ENCODE measurements around the gene GOLT1A. TPM values are rescaled to one million over a fixed set of nuclear protein-coding genes. Genes with fewer than 3 reads are reported as not detected.

The GOLT1A gene
- total and polyA plus RNA-seq, 7 donors: 0.30 to 7.1 (median 0.37) TPM; not detected in 4

- Histone ChIP-seq H3K36me3 (ENCODE audit: insufficient read depth in 1 of 2, low read depth in 1 of 2) (no peaks in the 10 kb centered on the region), H3K4me3 (no peak overlapping the region), H3K9me3 (no peaks in the 10 kb centered on the region), H3K4me1 (no peaks in the 10 kb centered on the region), H3K27me3 (ENCODE audit: insufficient read depth in 3 of 3, low read length in 2 of 3) (no peaks in the 10 kb centered on the region), H3K27ac (no peak overlapping the region)
- TF ChIP-seq CTCF (IDR thresholded peaks at IDR 0.05): no peak
- 94 to 97% (median 96%) methylated on average over 12 of the region's 12 CpGs for WGBS, 3 donors
- no peak for DNase-seq
- intact Hi-C loops (cut with DNase I): no loop called here
- ATAC-seq: no peak
Observed at GRCh38 chr1:204261266-204261665, 47.5 kb upstream of the GOLT1A start.

- no peak for TF ChIP-seq CTCF (IDR thresholded peaks at IDR 0.05)
- ATAC-seq (no peak), DNase-seq (no peak)
- WGBS, 3 donors: 90 to 94% (median 92%) methylated on average over 13 to 14 of the region's 14 CpGs
- Histone ChIP-seq H3K36me3 (ENCODE audit: insufficient read depth in 1 of 2, low read depth in 1 of 2) (no peaks in the 10 kb centered on the region), H3K27me3 (ENCODE audit: insufficient read depth in 3 of 3, low read length in 2 of 3) (no peaks in the 10 kb centered on the region), H3K27ac (no peak overlapping the region), H3K9me3 (no peaks in the 10 kb centered on the region), H3K4me3 (no peak overlapping the region), H3K4me1 (no peaks in the 10 kb centered on the region)
- intact Hi-C loops (cut with DNase I): no loop called here
Observed at GRCh38 chr1:204260601-204261197, 46.9 kb upstream of the GOLT1A start.

- WGBS, 3 donors: 91 to 94% (median 93%) methylated on average over 5 of the region's 5 CpGs
- no peak for DNase-seq
- H3K9me3 ChIP-seq: no peaks in the 10 kb centered on the region
- H3K27me3 ChIP-seq (ENCODE audit: insufficient read depth in 3 of 3, low read length in 2 of 3): no peaks in the 10 kb centered on the region
- H3K4me1 ChIP-seq: no peaks in the 10 kb centered on the region
- H3K4me3 ChIP-seq: no peak overlapping the region
- no peaks in the 10 kb centered on the region for H3K36me3 ChIP-seq (ENCODE audit: insufficient read depth in 1 of 2, low read depth in 1 of 2)
- no peak overlapping the region for H3K27ac ChIP-seq
- no peak for TF ChIP-seq CTCF (IDR thresholded peaks at IDR 0.05)
- no peak for ATAC-seq
- intact Hi-C loops (cut with DNase I): loop anchor here (2.0 to 5.0 kb wide), 2 partner anchors 103 kb away; no protein-coding TSS in a partner anchor
Observed at GRCh38 chr1:204259782-204260181, 46.0 kb upstream of the GOLT1A start.

GRCh38 chr1:204259196-204259595 is 45.4 kb upstream of the GOLT1A start:
- no peak for TF ChIP-seq CTCF (IDR thresholded peaks at IDR 0.05)
- H3K9me3 ChIP-seq: no peaks in the 10 kb centered on the region
- no peaks in the 10 kb centered on the region for H3K36me3 ChIP-seq (ENCODE audit: insufficient read depth in 1 of 2, low read depth in 1 of 2)
- no peak overlapping the region for H3K4me3 ChIP-seq
- WGBS, 3 donors: 86 to 90% (median 88%) methylated on average over 16 to 18 of the region's 18 CpGs
- no peaks in the 10 kb centered on the region for H3K4me1 ChIP-seq
- no peak for DNase-seq
- no peak overlapping the region for H3K27ac ChIP-seq
- no peak for ATAC-seq
- no peaks in the 10 kb centered on the region for H3K27me3 ChIP-seq (ENCODE audit: insufficient read depth in 3 of 3, low read length in 2 of 3)
- intact Hi-C loops (cut with DNase I): loop anchor here (2.0 to 5.0 kb wide), 2 partner anchors 103 to 104 kb away; no protein-coding TSS in a partner anchor

All from psoas muscle (tissue), 8 donors.